ENCODE results near the gene XIRP2.

The XIRP2 gene

GRCh38 chr2:167136879-167137596 lies 248.8 kb downstream of the XIRP2 start:
- DNase-seq (ENCODE audit: low read depth) = no peak

- no peak for DNase-seq (ENCODE audit: low read depth)
These were observed 252.1 kb downstream of the XIRP2 start for GRCh38 chr2:167140330-167140729.

- DNase-seq (ENCODE audit: low read depth) = no peak
These were observed 252.5 kb downstream of the XIRP2 start for GRCh38 chr2:167140767-167141166.

DNA sequence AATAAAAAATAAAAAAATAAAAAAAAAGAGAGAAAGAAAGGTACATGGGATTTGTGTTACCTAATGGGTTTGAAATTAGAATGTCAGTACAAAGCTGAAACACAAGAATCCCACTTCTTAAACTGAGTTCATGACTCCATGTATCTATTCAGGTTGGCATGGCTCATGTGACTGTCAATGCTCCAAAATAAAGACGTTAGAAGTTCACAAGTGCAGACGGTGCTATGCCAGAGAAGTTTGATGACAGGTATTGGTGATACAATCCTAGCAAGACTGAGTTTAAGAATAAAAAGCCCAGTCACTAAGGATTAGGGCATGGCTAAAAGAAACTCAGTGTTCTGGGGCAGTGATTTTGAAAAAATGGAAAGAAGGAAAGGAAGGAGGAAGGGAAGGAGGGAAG lies 254.3 kb downstream of the XIRP2 start:
- no peak for DNase-seq (ENCODE audit: low read depth)

DNA sequence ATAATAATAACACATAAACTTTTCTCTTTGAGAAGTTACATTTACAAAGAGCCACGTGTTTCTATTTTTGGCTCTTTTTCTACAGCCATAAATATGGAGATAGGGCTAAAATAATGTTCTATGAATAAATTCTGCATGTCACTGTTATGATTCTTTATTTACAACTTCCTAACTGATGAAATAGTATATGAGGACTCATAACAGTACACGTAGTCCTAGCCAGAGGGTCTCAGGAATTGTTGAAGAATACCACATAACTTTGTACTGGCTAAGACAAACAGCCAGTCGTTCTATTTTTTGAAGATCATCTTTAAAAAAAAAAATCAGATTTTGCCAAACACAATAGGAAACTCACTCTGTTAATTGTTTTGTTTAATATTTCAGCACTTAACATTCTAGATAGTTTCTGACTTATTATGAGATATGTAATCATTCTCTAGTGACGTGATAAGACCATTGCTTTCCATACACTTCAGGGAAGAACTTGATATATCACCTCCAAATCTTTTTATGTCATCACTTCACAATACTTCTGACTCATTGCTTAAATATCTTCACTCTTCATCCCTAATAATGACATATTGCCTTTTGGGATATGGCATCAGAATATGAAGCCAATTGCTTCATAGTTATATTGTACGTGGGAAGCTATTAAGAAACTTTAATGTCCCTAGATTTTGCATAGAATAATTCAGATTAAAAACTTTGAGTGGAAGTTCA lies 256.1 kb downstream of the XIRP2 start:
- no peak for DNase-seq (ENCODE audit: low read depth)

DNA sequence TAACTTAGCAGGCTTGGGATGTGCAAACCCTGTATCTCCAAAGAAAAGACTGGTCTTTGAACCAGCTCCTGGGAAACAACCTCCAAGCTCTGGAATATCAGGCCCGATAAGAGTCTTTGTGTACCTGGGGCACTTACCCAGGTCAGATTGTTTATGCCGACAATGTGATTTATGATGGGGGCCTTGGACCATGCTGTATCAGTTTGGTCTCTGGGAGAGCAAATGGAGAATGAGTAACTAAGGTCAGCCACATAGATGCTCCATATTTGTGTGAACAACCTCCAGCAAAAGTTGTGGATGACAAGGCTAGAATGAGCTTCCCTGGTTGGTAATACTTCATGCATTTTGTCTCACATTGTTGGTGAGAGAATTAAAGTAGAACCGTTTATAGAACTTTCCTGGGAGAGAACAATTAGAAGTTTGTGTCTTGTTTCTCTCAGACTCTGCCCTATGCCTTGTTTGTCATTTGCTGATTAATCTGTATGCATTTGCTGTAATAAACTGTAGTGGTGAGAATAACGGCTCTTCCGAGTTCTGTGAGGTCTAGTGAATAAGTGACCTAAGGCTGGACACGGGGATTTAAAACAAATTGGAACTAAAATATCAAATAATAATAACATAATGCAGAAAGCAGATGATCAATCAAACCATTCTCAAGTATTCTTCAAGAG lies 259.1 kb downstream of the XIRP2 start:
- no peak for DNase-seq (ENCODE audit: low read depth)

- no peak for DNase-seq (ENCODE audit: low read depth)
These were observed 263.6 kb downstream of the XIRP2 start for GRCh38 chr2:167151894-167152293.

- DNase-seq (ENCODE audit: low read depth) = no peak
These were observed 269.2 kb downstream of the XIRP2 start for GRCh38 chr2:167157523-167157922.

GRCh38 chr2:167177196-167177595 lies 288.9 kb downstream of the XIRP2 start:
- DNase-seq (ENCODE audit: low read depth) = no peak

DNA sequence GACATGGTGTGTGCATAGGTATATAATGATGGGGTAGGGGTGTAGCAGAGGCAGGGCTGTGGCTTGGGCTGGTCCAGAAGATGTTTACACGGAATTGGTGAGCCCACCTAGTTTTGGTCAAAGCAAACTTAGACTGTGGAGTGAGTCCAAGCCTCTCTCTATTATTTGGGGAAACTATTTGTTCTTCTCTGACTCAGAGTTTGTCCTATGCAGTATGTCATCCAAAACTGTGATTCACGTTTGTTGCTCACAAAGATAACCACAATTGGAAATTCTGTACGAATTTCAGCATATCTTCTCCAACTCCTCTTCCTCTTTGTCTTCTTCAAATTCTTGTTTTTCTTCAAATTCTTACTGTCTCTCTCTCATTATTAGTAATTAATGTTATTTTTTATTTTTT lies 292.9 kb downstream of the XIRP2 start:
- no peak for DNase-seq (ENCODE audit: low read depth)

DNA sequence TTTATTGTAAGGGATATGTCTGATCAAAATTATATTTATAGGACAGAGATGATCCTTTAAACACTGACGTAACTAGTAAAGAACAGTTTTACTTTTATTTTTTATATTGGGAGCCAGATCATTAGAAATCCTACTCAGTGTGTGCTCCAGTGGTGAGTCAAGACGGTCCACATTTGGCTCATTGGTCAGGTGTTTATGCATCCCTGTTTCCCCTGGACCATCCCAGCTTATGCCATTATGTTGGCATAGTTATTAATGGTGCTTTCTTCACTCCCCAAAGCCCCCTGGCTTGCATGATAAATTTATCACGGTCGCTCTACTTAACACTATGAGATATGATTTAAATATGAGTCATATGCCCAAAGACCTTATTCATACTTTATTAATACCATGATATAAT lies 293.4 kb downstream of the XIRP2 start:
- DNase-seq (ENCODE audit: low read depth) = no peak

GRCh38 chr2:167182403-167182802 lies 294.1 kb downstream of the XIRP2 start:
- DNase-seq (ENCODE audit: low read depth) = no peak

DNA sequence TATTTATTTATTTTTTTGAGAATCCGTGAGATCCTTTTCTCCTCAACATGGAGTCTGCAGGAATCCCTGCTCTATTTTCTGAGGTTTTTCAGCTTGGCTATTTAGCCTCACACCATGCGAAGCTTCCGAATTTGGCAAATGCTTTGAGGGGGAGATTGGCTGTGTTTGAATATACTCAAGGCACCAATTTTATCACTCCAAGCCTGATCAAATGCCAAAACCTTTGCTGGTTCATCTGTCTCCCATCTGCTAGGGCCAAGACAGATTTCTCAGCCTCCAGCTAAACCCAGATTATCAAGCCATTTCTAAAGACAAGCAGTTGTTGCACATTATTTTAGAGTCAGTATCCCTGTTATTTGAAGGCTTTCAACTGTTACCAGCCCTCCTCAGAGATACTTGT lies 295.7 kb downstream of the XIRP2 start:
- DNase-seq (ENCODE audit: low read depth) = no peak

- DNase-seq (ENCODE audit: low read depth) = no peak
These were observed 298.2 kb downstream of the XIRP2 start for GRCh38 chr2:167186465-167186864.

DNA sequence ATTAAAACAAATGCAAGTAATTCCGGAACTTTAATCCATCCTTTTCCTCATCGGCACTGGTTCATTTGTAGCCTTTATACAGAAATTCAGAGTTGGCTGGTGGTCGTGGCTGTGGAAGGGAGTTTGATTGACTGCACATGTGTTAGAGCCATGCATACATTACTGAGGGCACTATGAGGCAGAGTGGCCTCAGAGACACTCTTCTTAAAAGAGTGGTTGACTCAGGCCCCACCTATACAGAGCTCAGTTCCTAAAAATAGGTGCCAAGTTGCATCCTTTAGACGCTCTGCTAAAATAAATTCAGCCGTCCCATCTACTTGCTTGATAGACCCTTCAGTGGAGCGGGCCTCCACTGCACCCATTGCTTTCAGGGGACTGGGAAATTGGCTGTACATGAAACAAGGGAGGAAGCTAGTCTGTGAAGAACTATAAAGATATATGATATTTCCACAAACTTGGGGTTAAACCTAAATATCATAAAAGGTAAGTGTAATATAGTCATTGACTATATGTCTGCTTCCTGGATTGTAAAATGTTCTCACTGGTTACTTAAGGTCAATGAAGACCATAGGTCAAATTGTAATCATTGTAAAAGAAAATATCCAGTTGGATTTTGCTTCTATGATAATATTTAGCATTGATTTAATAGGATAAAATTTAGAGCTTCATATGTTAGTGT lies 298.9 kb downstream of the XIRP2 start:
- DNase-seq (ENCODE audit: low read depth) = no peak

GRCh38 chr2:167187978-167188967 lies 300.0 kb downstream of the XIRP2 start:
- DNase-seq (ENCODE audit: low read depth) = no peak

DNA sequence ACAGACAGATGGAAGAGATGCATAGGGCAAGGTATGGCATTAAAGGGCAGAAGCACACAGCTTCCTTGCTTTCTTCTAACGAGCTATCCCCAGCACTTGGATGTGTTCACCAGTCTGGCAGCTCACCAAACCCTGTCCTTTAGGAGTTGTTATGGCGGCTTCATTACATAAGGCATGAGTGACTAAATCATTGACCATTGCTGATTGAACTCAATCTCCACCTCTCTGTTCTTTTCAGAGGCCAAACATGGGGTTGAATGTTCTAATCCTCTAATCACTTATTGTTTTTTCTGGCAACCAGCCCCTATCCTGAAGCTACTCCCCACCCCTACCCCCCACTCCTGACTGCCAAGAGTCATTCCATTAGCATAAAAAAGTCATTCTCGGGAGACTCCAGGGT lies 301.8 kb downstream of the XIRP2 start:
- no peak for DNase-seq (ENCODE audit: low read depth)

DNA sequence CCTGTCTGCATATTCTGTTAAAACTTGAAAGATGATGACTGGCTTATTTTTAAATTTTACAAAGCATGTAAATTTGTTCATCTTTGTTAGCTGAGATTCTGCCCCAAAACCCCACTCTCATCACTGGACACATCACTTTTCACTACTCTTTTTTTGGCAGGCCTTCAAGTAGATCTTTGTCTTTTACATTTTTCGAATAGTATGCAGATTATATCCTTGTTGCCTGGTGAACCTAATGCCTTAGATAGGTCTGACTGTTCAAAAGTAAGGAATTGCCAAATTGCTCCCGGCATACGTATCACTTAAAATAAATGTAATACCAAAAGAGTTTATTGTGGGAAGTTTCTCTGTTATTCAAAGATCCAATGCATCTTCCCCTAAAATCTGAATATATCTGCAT lies 303.3 kb downstream of the XIRP2 start:
- DNase-seq (ENCODE audit: low read depth) = no peak

DNA sequence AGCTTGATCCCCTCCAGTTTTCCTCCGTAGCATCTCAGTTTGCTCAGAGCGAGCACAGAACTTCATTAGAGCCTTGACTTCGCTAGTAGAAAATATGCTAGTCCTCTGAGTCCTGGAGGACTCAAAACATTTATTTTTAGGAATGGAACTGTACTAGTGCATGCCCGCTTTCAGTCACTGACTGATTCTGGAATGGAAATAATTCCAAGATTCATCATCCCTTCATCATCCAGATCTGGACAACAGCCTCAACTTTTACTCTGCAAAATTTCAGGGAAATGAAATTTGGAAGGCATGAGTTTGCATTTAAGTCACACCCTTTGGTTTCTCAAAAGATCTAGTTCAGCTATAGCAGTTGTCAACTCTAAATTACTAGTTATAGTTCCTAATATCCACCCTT lies 304.6 kb downstream of the XIRP2 start:
- no peak for DNase-seq (ENCODE audit: low read depth)

- no peak for DNase-seq (ENCODE audit: low read depth)
These were observed 308.4 kb downstream of the XIRP2 start for GRCh38 chr2:167196461-167197252.

- no peak for DNase-seq (ENCODE audit: low read depth)
These were observed 309.7 kb downstream of the XIRP2 start for GRCh38 chr2:167198009-167198408.

All from stimulated activated CD8-positive, alpha-beta memory T cell treated with anti-CD3 and anti-CD28 coated beads, Interleukin-4, amount 100 ng/mL, for 24 hours (primary cell).